ENCODE results near the gene KCNJ6. TPM values are rescaled to one million over a fixed set of nuclear protein-coding genes. Genes with fewer than 3 reads are reported as not detected.
"Not testable (repeated sequence)": the region's sequence is repeated elsewhere in the genome, so short reads cannot be mapped to it uniquely, and the experiment has no call there.

Gene KCNJ6
- total RNA-seq, 2 experiments from 2014 or later: not detected

GRCh38 chr21:37762606-37763005 is 153.7 kb downstream of the KCNJ6 start:
- ChIA-PET CTCF (ENCODE audit: unreplicated experiment) (no interaction called here), POLR2A (interaction anchor here (0.5 kb wide), 1 partner anchor 51 kb away, joined by 5 read pairs; no protein-coding TSS in a partner anchor)
- no peak for TF ChIP-seq CTCF (conservative IDR thresholded peaks at IDR 0.05; ENCODE audit: low read length)
- no peak for TF ChIP-seq EZH2phosphoT487 (IDR thresholded peaks at IDR 0.05; ENCODE audit: borderline replicate concordance, low read depth, low read length)
- H3K27ac ChIP-seq (ENCODE audit: low read depth, low read length, poor library complexity, severe bottlenecking): no peak overlapping the region
- no peaks in the 10 kb centered on the region for H3K9me2 ChIP-seq (ENCODE audit: insufficient read depth, low read length)
- intact Hi-C loops (cut with micrococcal nuclease; ENCODE audit: unreplicated experiment): no loop called here
- DNase-seq (ENCODE audit: low spot score): no peak
- no peaks in the 10 kb centered on the region for H3K79me2 ChIP-seq (ENCODE audit: insufficient read depth, low read depth, low read length)
- no peaks in the 10 kb centered on the region for H3K9me3 ChIP-seq (ENCODE audit: low read length)
- H4K20me1 ChIP-seq (ENCODE audit: insufficient read depth, low read length): no peaks in the 10 kb centered on the region
- H3K36me3 ChIP-seq (ENCODE audit: insufficient read depth, low read length): no peaks in the 10 kb centered on the region
- BruUV-seq (replicated peaks): no TSS peak
- H3K4me2 ChIP-seq (ENCODE audit: low read length): no peak overlapping the region
- H3K4me3 ChIP-seq (ENCODE audit: low read depth, low read length, poor library complexity, severe bottlenecking): no peak overlapping the region
- H2AFZ ChIP-seq (ENCODE audit: low read length): no peak overlapping the region
- H3K4me1 ChIP-seq (ENCODE audit: insufficient read depth, low read length, poor library complexity, severe bottlenecking): no peaks in the 10 kb centered on the region

- H4K20me1 ChIP-seq (ENCODE audit: insufficient read depth, low read length); H3K79me2 ChIP-seq (ENCODE audit: insufficient read depth, low read depth, low read length); H3K4me3 ChIP-seq (ENCODE audit: low read depth, low read length, poor library complexity, severe bottlenecking); H3K4me1 ChIP-seq (ENCODE audit: insufficient read depth, low read length, poor library complexity, severe bottlenecking); H3K4me2 ChIP-seq (ENCODE audit: low read length); H3K9me2 ChIP-seq (ENCODE audit: insufficient read depth, low read length); POLR2A ChIA-PET; DNase-seq (ENCODE audit: low spot score); H3K27ac ChIP-seq (ENCODE audit: low read depth, low read length, poor library complexity, severe bottlenecking); H3K36me3 ChIP-seq (ENCODE audit: insufficient read depth, low read length); BruUV-seq (replicated peaks); intact Hi-C loops (cut with micrococcal nuclease; ENCODE audit: unreplicated experiment); H3K9me3 ChIP-seq (ENCODE audit: low read length); H2AFZ ChIP-seq (ENCODE audit: low read length): not testable (repeated sequence)
- CTCF ChIA-PET (ENCODE audit: unreplicated experiment): interaction anchor here (0.6 kb wide), 1 partner anchor 211 kb away, joined by 3 read pairs; no protein-coding TSS in a partner anchor
These were observed 154.9 kb downstream of the KCNJ6 start for GRCh38 chr21:37761406-37761805.

GRCh38 chr21:37759777-37760176 is 156.5 kb downstream of the KCNJ6 start:
- DNase-seq (ENCODE audit: low spot score): no peak

More at GRCh38 chr21:37759777-37760176, 156.5 kb downstream of the KCNJ6 start:
- no peaks in the 10 kb centered on the region for H3K9me2 ChIP-seq (ENCODE audit: insufficient read depth, low read length)
- no peaks in the 10 kb centered on the region for H4K20me1 ChIP-seq (ENCODE audit: insufficient read depth, low read length)
- no peak overlapping the region for H3K4me2 ChIP-seq (ENCODE audit: low read length)
- intact Hi-C loops (cut with micrococcal nuclease; ENCODE audit: unreplicated experiment): no loop called here
- H3K36me3 ChIP-seq (ENCODE audit: insufficient read depth, low read length): no peaks in the 10 kb centered on the region
- H3K79me2 ChIP-seq (ENCODE audit: insufficient read depth, low read depth, low read length): no peaks in the 10 kb centered on the region
- no peaks in the 10 kb centered on the region for H3K4me1 ChIP-seq (ENCODE audit: insufficient read depth, low read length, poor library complexity, severe bottlenecking)
- no peaks in the 10 kb centered on the region for H3K9me3 ChIP-seq (ENCODE audit: low read length)
- ChIA-PET CTCF (ENCODE audit: unreplicated experiment) (no interaction called here), POLR2A (no interaction called here)
- no peak for TF ChIP-seq EZH2phosphoT487 (IDR thresholded peaks at IDR 0.05; ENCODE audit: borderline replicate concordance, low read depth, low read length)
- no peak for TF ChIP-seq CTCF (conservative IDR thresholded peaks at IDR 0.05; ENCODE audit: low read length)
- H3K4me3 ChIP-seq (ENCODE audit: low read depth, low read length, poor library complexity, severe bottlenecking): no peak overlapping the region
- H2AFZ ChIP-seq (ENCODE audit: low read length): no peak overlapping the region
- BruUV-seq (replicated peaks): no TSS peak
- no peak overlapping the region for H3K27ac ChIP-seq (ENCODE audit: low read depth, low read length, poor library complexity, severe bottlenecking)
